Endothelial cell of umbilical vein (primary cell): ENCODE results near the gene C9orf72.

ENCODE experiments used
- CTCF ChIP-seq, 2 donors: IDR thresholded peaks; 1 replicate in 1 of 2; 2 replicates in 1 of 2; pipeline ENCODE4 v1.5.1; 2011; ENCODE audit warnings: low read length in 2 of 2, mild to moderate bottlenecking in 2 of 2, moderate library complexity in 2 of 2, control low read depth in 1 of 2, inconsistent platforms in 1 of 2, low read depth in 1 of 2; ENCODE audit not compliant: insufficient read depth in 1 of 2; ENCODE audit errors: extremely low read depth in 1 of 2
- POLR2A ChIP-seq: IDR thresholded peaks from 2 replicates; pipeline ENCODE4 v1.6.1; 2012; ENCODE audit warnings: low read depth, mild to moderate bottlenecking, control low read depth, low read length
- POLR2AphosphoS5 ChIP-seq: IDR thresholded peaks from 2 replicates; pipeline ENCODE4 v1.6.1; 2012; ENCODE audit warnings: low read depth, mild to moderate bottlenecking, control low read depth, low read length, moderate library complexity; ENCODE audit not compliant: insufficient read depth

- TF ChIP-seq POLR2AphosphoS5 (no peak), POLR2A (no peak), CTCF (IDR thresholded peaks at IDR 0.05; ENCODE audit: extremely low read depth in 1 of 2, insufficient read depth in 1 of 2, low read depth in 1 of 2, low read length in 2 of 2) (no peak)
Observed at GRCh38 chr9:27565696-27566095, 7.6 kb downstream of the C9orf72 start.
